ENCODE measurements around the gene TNPO3. TPM values are rescaled to one million over a fixed set of nuclear protein-coding genes. Genes with fewer than 3 reads are reported as not detected.

The TNPO3 gene
- total and polyA plus RNA-seq, 2 of the 4 experiments (the other 2 are of a cell fraction) = 24.2 to 77.2 TPM

DNA sequence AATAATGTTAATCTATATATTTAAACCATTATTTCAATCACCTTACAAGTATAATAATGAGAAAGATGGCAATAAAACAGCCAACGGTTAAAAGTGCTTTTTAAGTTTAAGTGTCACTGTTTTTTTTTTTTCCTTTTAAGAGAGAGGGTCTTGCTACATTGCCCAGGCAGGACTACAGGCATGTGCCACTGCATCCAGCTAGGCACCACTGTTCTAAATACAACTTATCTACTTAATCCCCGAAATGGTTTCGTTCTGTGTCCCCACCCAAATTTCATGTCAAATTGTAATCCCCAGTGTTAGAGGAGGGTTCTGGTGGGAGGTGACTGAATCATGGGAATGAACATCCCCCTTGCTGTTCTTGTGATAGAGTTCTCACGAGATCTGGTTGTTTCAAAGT is 49.7 kb downstream of the TNPO3 start:
- no peak overlapping the region for H3K4ac ChIP-seq (ENCODE audit: low read depth, low read length)
- POLR2A ChIA-PET (ENCODE audit: unreplicated experiment) = no interaction called here
- in situ Hi-C loops (cut with MboI; ENCODE audit: low sequenced_read_pairs) (no loop called here), dilution Hi-C loops (cut with HindIII; ENCODE audit: low sequenced_read_pairs, unreplicated experiment) (no loop called here), intact Hi-C loops (cut with micrococcal nuclease) (loop anchor here (5.0 kb wide), 1 partner anchor 37 kb away; no protein-coding TSS in a partner anchor)
- WGBS, 2 experiments (ENCODE audit: extremely low coverage in 2 of 2, insufficient read length in 1 of 2) = no CpG with 5 or more reads among the region's 4 CpGs
- no peak overlapping the region for H3K18ac ChIP-seq (ENCODE audit: low read depth, low read length)
- no peak overlapping the region for H2BK15ac ChIP-seq (ENCODE audit: low read depth, low read length)
- no peak overlapping the region for H3K27ac ChIP-seq (ENCODE audit: insufficient read depth, low read length)
- H3K27me3 ChIP-seq (ENCODE audit: control insufficient read depth, insufficient read depth, low read length) = no peaks in the 10 kb centered on the region
- no peaks in the 10 kb centered on the region for H3K9me3 ChIP-seq (ENCODE audit: control insufficient read depth, insufficient read depth, low read length)
- no peaks in the 10 kb centered on the region; the same call in 1 of the 2 replicates for H4K20me1 ChIP-seq (ENCODE audit: insufficient read depth, low read length)
- H3K4me1 ChIP-seq (ENCODE audit: control insufficient read depth, insufficient read depth, low read length) = no peaks in the 10 kb centered on the region
- H3K56ac ChIP-seq (ENCODE audit: extremely low read depth, insufficient read depth, low read length) = no peak overlapping the region
- no peak overlapping the region for H2BK120ac ChIP-seq (ENCODE audit: low read depth, low read length)
- no peak for ATAC-seq (ENCODE audit: low read depth)
- H3K14ac ChIP-seq (replicated peaks; ENCODE audit: low read depth, low read length) = no peak overlapping the region
- H2AK5ac ChIP-seq (ENCODE audit: low read depth, low read length) = no peak overlapping the region
- no peak overlapping the region for H2AFZ ChIP-seq (replicated peaks; ENCODE audit: low read length, poor library complexity)
- no peak overlapping the region for H3K4me3 ChIP-seq (ENCODE audit: insufficient read depth, low read depth, low read length)
- TF ChIP-seq MXI1 (IDR thresholded peaks at IDR 0.05; ENCODE audit: borderline replicate concordance, low read depth, low read length) (no peak), CHD1 (IDR thresholded peaks at IDR 0.05; ENCODE audit: low read depth, low read length) (no peak), SMC3 (IDR thresholded peaks at IDR 0.05; ENCODE audit: low read depth, low read length) (no peak)
- no peak for DNase-seq
- no TSS peak for BruUV-seq (replicated peaks)
- H3K9ac ChIP-seq (ENCODE audit: low read depth, low read length) = no peak overlapping the region
- no peak overlapping the region for H3K4me2 ChIP-seq (ENCODE audit: low read depth, low read length)
- peaks cover 12 to 18% of the 10 kb centered on the region in 2 experiments for H3K79me1 ChIP-seq (ENCODE audit: low read depth in 1 of 2, low read length in 2 of 2)
- H4K91ac ChIP-seq (ENCODE audit: insufficient read depth, low read depth, low read length) = no peak overlapping the region
- CTCF ChIA-PET = no interaction called here
- no peak overlapping the region for H4K8ac ChIP-seq (ENCODE audit: low read depth in 2 of 2, low read length in 2 of 2)
- no peak overlapping the region for H2AK9ac ChIP-seq (replicated peaks; ENCODE audit: low read depth, low read length, poor library complexity)
- no peak overlapping the region for H2BK20ac ChIP-seq (ENCODE audit: low read depth, low read length)
- no peak overlapping the region for H3K23ac ChIP-seq (ENCODE audit: low read depth, low read length)
- peaks cover 13% of the 10 kb centered on the region for H3K36me3 ChIP-seq (ENCODE audit: control insufficient read depth, insufficient read depth, low read length)
- H2BK5ac ChIP-seq (ENCODE audit: low read depth, low read length, poor library complexity, severe bottlenecking) = no peak overlapping the region
- peaks cover 5% of the 10 kb centered on the region for H3K9me1 ChIP-seq (ENCODE audit: insufficient read depth, low read length)
- no peak overlapping the region for H4K5ac ChIP-seq (ENCODE audit: low read depth, low read length)
